C4-2B (cell line): ENCODE results near the gene TBL1XR1.

Experiments
- H3K27ac ChIP-seq: fragments of 450-650 bp; 2 replicates; pipeline ENCODE4 v1.5.1; 2017
- CTCF ChIP-seq: fragments of 450-650 bp; conservative IDR thresholded peaks from 2 replicates; pipeline ENCODE4 v1.5.1; 2017; ENCODE audit warnings: mild to moderate bottlenecking
- ZFX ChIP-seq: fragments of 450-650 bp; IDR thresholded peaks from 2 replicates; pipeline ENCODE4 v1.6.1; 2017

Gene TBL1XR1

GRCh38 chr3:177105623-177106022 is 91.7 kb downstream of the TBL1XR1 start:
- TF ChIP-seq ZFX (no peak), CTCF (no peak)
- H3K27ac ChIP-seq: no peak overlapping the region

GRCh38 chr3:177104299-177104992 is 92.8 kb downstream of the TBL1XR1 start:
- TF ChIP-seq CTCF (no peak), ZFX (no peak)
- H3K27ac ChIP-seq: no peak overlapping the region

- no peak overlapping the region for H3K27ac ChIP-seq
- TF ChIP-seq ZFX (no peak), CTCF (no peak)
These were observed 94.7 kb downstream of the TBL1XR1 start for GRCh38 chr3:177102553-177102952.

GRCh38 chr3:177098551-177098950 is 98.7 kb downstream of the TBL1XR1 start:
- no peak overlapping the region for H3K27ac ChIP-seq
- TF ChIP-seq ZFX (no peak), CTCF (no peak)

GRCh38 chr3:177096615-177097014 is 100.7 kb downstream of the TBL1XR1 start:
- no peak overlapping the region for H3K27ac ChIP-seq
- TF ChIP-seq CTCF (no peak), ZFX (no peak)

- H3K27ac ChIP-seq: no peak overlapping the region
- TF ChIP-seq CTCF: no peak
- TF ChIP-seq ZFX: no peak
These were observed 103.3 kb downstream of the TBL1XR1 start for GRCh38 chr3:177093966-177094365.

GRCh38 chr3:177089901-177090300 is 107.4 kb downstream of the TBL1XR1 start:
- H3K27ac ChIP-seq: no peak overlapping the region
- TF ChIP-seq ZFX (no peak), CTCF (no peak)
